ENCODE results near the gene EBPL. TPM values are rescaled to one million over a fixed set of nuclear protein-coding genes. Genes with fewer than 3 reads are reported as not detected.
"Not testable (repeated sequence)": the region's sequence is repeated elsewhere in the genome, so short reads cannot be mapped to it uniquely, and the experiment has no call there.

The EBPL gene
- total RNA-seq, 4 donors from 2014 or later, result 6.0 to 56.2 (median 16.4) TPM

GRCh38 chr13:49616676-49617065, 74.6 kb downstream of the EBPL start:
- no peak overlapping the region for H3K27ac ChIP-seq
- TF ChIP-seq CTCF (IDR thresholded peaks at IDR 0.05), result no peak
- TF ChIP-seq POLR2A (IDR thresholded peaks at IDR 0.05), result no peak
- TF ChIP-seq POLR2AphosphoS5 (IDR thresholded peaks at IDR 0.05), result no peak
- no peaks in the 10 kb centered on the region for H3K4me1 ChIP-seq
- no peak overlapping the region for H3K4me3 ChIP-seq
- 95% methylated on average over 3 of the region's 3 CpGs; no CpG with 5 or more reads in 1 of the 2 donors for WGBS, 2 donors (ENCODE audit: low coverage in 1 of 2)
- in situ Hi-C loops (cut with MboI; ENCODE audit: low pct_ligation_motif_present in 1 of 4, low pct_unique_long_range_greater_than_20kb in 1 of 4, low sequenced_read_pairs in 3 of 4), result loop anchor here in 1 of 4 donors (25.0 kb wide), 1 partner anchor 329 kb away; no protein-coding TSS in a partner anchor
- H3K27me3 ChIP-seq, result no peaks in the 10 kb centered on the region
- H3K36me3 ChIP-seq, result no peaks in the 10 kb centered on the region
- no peaks in the 10 kb centered on the region for H3K9me3 ChIP-seq
- no peak for DNase-seq
- intact Hi-C loops (cut with DNase I; ENCODE audit: low total_unique reads), result no loop called here

GRCh38 chr13:49615836-49616675, 75.2 kb downstream of the EBPL start:
- Histone ChIP-seq H3K27me3 (no peaks in the 10 kb centered on the region), H3K9me3 (no peaks in the 10 kb centered on the region), H3K4me3 (no peak overlapping the region), H3K4me1 (no peaks in the 10 kb centered on the region), H3K27ac (no peak overlapping the region), H3K36me3 (no peaks in the 10 kb centered on the region)
- no peak for TF ChIP-seq CTCF (IDR thresholded peaks at IDR 0.05)
- no peak for TF ChIP-seq EP300 (IDR thresholded peaks at IDR 0.05; ENCODE audit: low read depth)
- TF ChIP-seq POLR2A (IDR thresholded peaks at IDR 0.05), result no peak
- TF ChIP-seq POLR2AphosphoS5 (IDR thresholded peaks at IDR 0.05), result no peak
- intact Hi-C loops (cut with DNase I; ENCODE audit: low total_unique reads) (no loop called here), in situ Hi-C loops (cut with MboI; ENCODE audit: low pct_ligation_motif_present in 1 of 4, low pct_unique_long_range_greater_than_20kb in 1 of 4, low sequenced_read_pairs in 3 of 4) (loop anchor here in 1 of 4 donors (25.0 kb wide), 1 partner anchor 329 kb away; no protein-coding TSS in a partner anchor)
- 56 to 78% methylated on average over 8 of the region's 8 CpGs for WGBS, 2 donors (ENCODE audit: low coverage in 1 of 2)
- DNase-seq, result no peak

- H3K36me3 ChIP-seq; H3K27me3 ChIP-seq; H3K27ac ChIP-seq; H3K9me3 ChIP-seq; DNase-seq; H3K4me1 ChIP-seq; intact Hi-C loops (cut with DNase I; ENCODE audit: low total_unique reads); H3K4me3 ChIP-seq: not testable (repeated sequence)
- in situ Hi-C loops (cut with MboI; ENCODE audit: low pct_ligation_motif_present in 1 of 4, low pct_unique_long_range_greater_than_20kb in 1 of 4, low sequenced_read_pairs in 3 of 4), result loop anchor here in 1 of 4 donors (25.0 kb wide), 1 partner anchor 325 kb away; no protein-coding TSS in a partner anchor
- 95 to 100% methylated on average over 1 to 3 of the region's 3 CpGs for WGBS, 2 donors (ENCODE audit: low coverage in 1 of 2)
Measured at GRCh38 chr13:49612042-49612441, 79.2 kb downstream of the EBPL start.

Other genes starting within 250 kb of the EBPL start
- 10 to 100 TPM; 23.5 to 36.7 (median 25.4) TPM for gene CAB39L, start 247.4 kb downstream of the EBPL start, total RNA-seq
- 10 to 100 TPM in 1 of 4 donors, 1 to 10 TPM in 3; 2.8 to 11.6 (median 8.8) TPM for gene SETDB2, start 247.2 kb downstream of the EBPL start, total RNA-seq
- 10 to 100 TPM in 3 of 4 donors, 1 to 10 TPM in 1; 4.2 to 32.1 (median 18.7) TPM for gene PHF11, start 195.5 kb downstream of the EBPL start, total RNA-seq
- gene RCBTB1, start 105.9 kb downstream of the EBPL start, total RNA-seq, result 10 to 100 TPM in 1 of 4 donors, 1 to 10 TPM in 3; 4.9 to 10.4 (median 7.7) TPM
- gene ARL11, start 63.0 kb downstream of the EBPL start, total RNA-seq, result under 1 TPM in 2 of 4 donors, not detected in 2; 0.68 to 0.79 TPM
- 10 to 100 TPM; 23.1 to 29.2 (median 24.9) TPM for gene KPNA3, start 101.2 kb upstream of the EBPL start, total RNA-seq
- gene SPRYD7, start 244.9 kb upstream of the EBPL start, total RNA-seq, result 10 to 100 TPM; 11.1 to 15.7 (median 13.1) TPM